ENCODE measurements around the gene RASSF10. TPM values are rescaled to one million over a fixed set of nuclear protein-coding genes. Genes with fewer than 3 reads are reported as not detected.

RASSF10 gene
- polyA plus RNA-seq, 1 of the 3 experiments (the other 2 are of a cell fraction), result not detected

DNA sequence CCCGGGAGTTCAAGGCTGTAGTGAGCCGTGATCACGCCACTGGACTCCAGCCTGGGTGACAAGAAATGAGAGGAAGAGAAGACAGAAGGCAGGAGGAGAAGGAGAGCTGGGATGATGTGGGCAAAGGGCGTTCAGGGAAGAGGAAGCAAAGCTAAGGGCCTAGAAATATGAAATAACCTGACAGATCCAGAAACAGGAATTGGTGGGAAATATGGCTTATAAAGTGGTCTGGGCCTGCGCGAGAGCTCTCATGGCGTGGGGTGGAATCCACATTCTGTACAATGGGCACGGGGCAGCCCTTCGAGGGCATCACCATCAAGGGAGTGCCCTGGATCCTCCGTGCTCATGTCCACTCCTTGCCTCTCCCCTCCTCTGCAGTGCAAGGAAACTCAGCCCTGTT lies 46.8 kb upstream of the RASSF10 start:
- no peak overlapping the region for H3K9ac ChIP-seq
- no peaks in the 10 kb centered on the region for H3K36me3 ChIP-seq (replicated peaks in 1 of 2; ENCODE audit: control insufficient read depth in 1 of 2, insufficient read depth in 2 of 2, low read length in 1 of 2)
- CTCF ChIA-PET, result interaction anchor here (0.8 to 6.8 kb wide), 15 partner anchors 10 to 671 kb away, joined by 3 to 75 read pairs (median 9); no protein-coding TSS in a partner anchor
- no peak overlapping the region for H2AFZ ChIP-seq (ENCODE audit: low read depth)
- H3K9me3 ChIP-seq, result no peaks in the 10 kb centered on the region
- H3K27me3 ChIP-seq (ENCODE audit: insufficient read depth), result no peaks in the 10 kb centered on the region
- no peak overlapping the region for H3K4me2 ChIP-seq
- POLR2A ChIA-PET, result no interaction called here
- no peaks in the 10 kb centered on the region for H3K79me2 ChIP-seq (ENCODE audit: insufficient read depth)
- DNase-seq, result no peak
- no peak overlapping the region for H3K4me3 ChIP-seq (ENCODE audit: low read depth in 2 of 2, low read length in 1 of 2)
- no peaks in the 10 kb centered on the region; a peak in 1 of 4 replicates for H3K4me1 ChIP-seq (ENCODE audit: control insufficient read depth in 1 of 2, insufficient read depth in 2 of 2, low read depth in 1 of 2, low read length in 1 of 2)
- H4K20me1 ChIP-seq (ENCODE audit: insufficient read depth), result no peaks in the 10 kb centered on the region
- no peak for TF ChIP-seq MEF2A (IDR thresholded peaks at IDR 0.05; ENCODE audit: borderline replicate concordance, low read depth)
- TF ChIP-seq FOSL2 (IDR thresholded peaks at IDR 0.05; ENCODE audit: borderline replicate concordance, low read depth), result no peak
- TF ChIP-seq USF2 (IDR thresholded peaks at IDR 0.05; ENCODE audit: borderline replicate concordance, low read depth, low read length), result no peak
- no peak for TF ChIP-seq GATA2 (CRISPR knock-in tag; IDR thresholded peaks at IDR 0.05)
- no peak for TF ChIP-seq RXRA (IDR thresholded peaks at IDR 0.05; ENCODE audit: borderline replicate concordance, low read depth)
- no peak for TF ChIP-seq RCOR1 (IDR thresholded peaks at IDR 0.05; ENCODE audit: low read length)
- no peak for TF ChIP-seq POLR2AphosphoS5 (IDR thresholded peaks at IDR 0.05; ENCODE audit: low read depth, low read length)
- TF ChIP-seq USF1 (IDR thresholded peaks at IDR 0.05; ENCODE audit: borderline replicate concordance, low read depth), result no peak
- 89% methylated on average over 10 of the region's 10 CpGs for WGBS (ENCODE audit: low lambda C conversion rate)
- H3K9me2 ChIP-seq, result no peaks in the 10 kb centered on the region
- H3K27ac ChIP-seq (ENCODE audit: low read depth in 2 of 2, low read length in 1 of 2), result no peak overlapping the region
- H3F3A ChIP-seq (replicated peaks; ENCODE audit: insufficient read depth), result no peaks in the 10 kb centered on the region

GRCh38 chr11:12963051-12963450 lies 46.1 kb upstream of the RASSF10 start:
- CTCF ChIA-PET, result interaction anchor here (0.9 to 6.8 kb wide), 14 partner anchors 10 to 672 kb away, joined by 3 to 75 read pairs (median 14); no protein-coding TSS in a partner anchor
- H4K20me1 ChIP-seq (ENCODE audit: insufficient read depth), result no peaks in the 10 kb centered on the region
- no peaks in the 10 kb centered on the region for H3K36me3 ChIP-seq (replicated peaks in 1 of 2; ENCODE audit: control insufficient read depth in 1 of 2, insufficient read depth in 2 of 2, low read length in 1 of 2)
- no peak overlapping the region for H3K4me2 ChIP-seq
- H3K4me3 ChIP-seq (ENCODE audit: low read depth in 2 of 2, low read length in 1 of 2), result no peak overlapping the region
- H3K4me1 ChIP-seq (ENCODE audit: control insufficient read depth in 1 of 2, insufficient read depth in 2 of 2, low read depth in 1 of 2, low read length in 1 of 2), result no peaks in the 10 kb centered on the region; a peak in 1 of 4 replicates
- H3F3A ChIP-seq (replicated peaks; ENCODE audit: insufficient read depth), result no peaks in the 10 kb centered on the region
- 86% methylated on average over 5 of the region's 5 CpGs for WGBS (ENCODE audit: low lambda C conversion rate)
- no peak for DNase-seq
- no peak overlapping the region for H3K27ac ChIP-seq (ENCODE audit: low read depth in 2 of 2, low read length in 1 of 2)
- no peak overlapping the region for H3K9ac ChIP-seq
- no peaks in the 10 kb centered on the region for H3K27me3 ChIP-seq (ENCODE audit: insufficient read depth)
- POLR2A ChIA-PET, result no interaction called here
- no peak overlapping the region for H2AFZ ChIP-seq (ENCODE audit: low read depth)
- H3K9me2 ChIP-seq, result no peaks in the 10 kb centered on the region
- H3K9me3 ChIP-seq, result no peaks in the 10 kb centered on the region
- no peak for TF ChIP-seq SMC3 (IDR thresholded peaks at IDR 0.05; ENCODE audit: low read depth, low read length)
- no peaks in the 10 kb centered on the region for H3K79me2 ChIP-seq (ENCODE audit: insufficient read depth)

Data from SK-N-SH (cell line).